Tibial nerve (tissue), 4 donors: Measurements from ENCODE around the gene NFIB. TPM values are rescaled to one million over a fixed set of nuclear protein-coding genes. Genes with fewer than 3 reads are reported as not detected.

Experiments
- DNase-seq, 2 donors: peaks; one replicate each; pipeline ENCODE4 v3.0.0-alpha.2; 2019; ENCODE audit warnings: low spot score in 2 of 2
- H3K27ac ChIP-seq, 4 donors: fragments of 200-600 bp; sonication (generic) in 3 of 4; one replicate each; pipeline ENCODE4 v1.5.1; 2017 to 2019; ENCODE audit warnings: mild to moderate bottlenecking in 1 of 4
- H3K27me3 ChIP-seq, 2 donors: fragments of 200-600 bp; sonication (generic) in 1 of 2; one replicate each; pipeline versions ENCODE4 v1.5.1 to v1.6.0; 2017 to 2019
- H3K36me3 ChIP-seq, 3 donors: fragments of 200-600 bp; sonication (generic); one replicate each; pipeline ENCODE4 v1.5.1; 2018 to 2019
- H3K4me1 ChIP-seq, 4 donors: fragments of 200-600 bp; sonication (generic) in 3 of 4; one replicate each; pipeline ENCODE4 v1.5.1; 2017 to 2019
- H3K4me3 ChIP-seq, 4 donors: fragments of 200-600 bp; sonication (generic) in 3 of 4; one replicate each; pipeline ENCODE4 v1.5.1; 2017 to 2019; ENCODE audit warnings: mild to moderate bottlenecking in 1 of 4, moderate library complexity in 1 of 4
- H3K9me3 ChIP-seq, 4 donors: fragments of 200-600 bp; sonication (generic) in 3 of 4; one replicate each; pipeline ENCODE4 v1.5.1; 2017 to 2019
- EP300 ChIP-seq, 2 donors: sonication (generic); formaldehyde crosslinking; IDR thresholded peaks; one replicate each; pipeline ENCODE4 v1.6.1; 2017; ENCODE audit warnings: antibody characterized with exemption in 2 of 2, mild to moderate bottlenecking in 1 of 2
- POLR2A ChIP-seq, 2 donors: fragments of 450-650 bp; IDR thresholded peaks; one replicate each; pipeline ENCODE4 v1.6.1; 2017; ENCODE audit warnings: antibody characterized with exemption in 2 of 2, mild to moderate bottlenecking in 2 of 2, moderate library complexity in 2 of 2
- WGBS, 2 donors: methylation state at CpG; one replicate each; pipeline ENCODE4 v1.1.5; 2018; 5-methylcytosine and 5-hydroxymethylcytosine counted together
- total RNA-seq, 4 donors: library from RNA; depleted of rRNA; stranded (reverse); fragments of >200 nt; gene quantifications; one replicate each; pipeline ENCODE4 v1.1.0, GENCODE V29; 2016
- TF ChIP-seq, protein P1 (sequence below), 5 experiments: fragments of 200-600 bp in 3 of 5; fragments of 450-650 bp in 2 of 5; sonication (generic) in 3 of 5; IDR thresholded peaks; one replicate each; pipeline ENCODE4 v1.5.1; 2016 to 2019; ENCODE audit warnings: antibody characterized with exemption in 5 of 5, mild to moderate bottlenecking in 3 of 5, moderate library complexity in 2 of 5

The NFIB gene
- total RNA-seq, 4 donors from 2014 or later = 52.1 to 125 (median 78.1) TPM

DNA sequence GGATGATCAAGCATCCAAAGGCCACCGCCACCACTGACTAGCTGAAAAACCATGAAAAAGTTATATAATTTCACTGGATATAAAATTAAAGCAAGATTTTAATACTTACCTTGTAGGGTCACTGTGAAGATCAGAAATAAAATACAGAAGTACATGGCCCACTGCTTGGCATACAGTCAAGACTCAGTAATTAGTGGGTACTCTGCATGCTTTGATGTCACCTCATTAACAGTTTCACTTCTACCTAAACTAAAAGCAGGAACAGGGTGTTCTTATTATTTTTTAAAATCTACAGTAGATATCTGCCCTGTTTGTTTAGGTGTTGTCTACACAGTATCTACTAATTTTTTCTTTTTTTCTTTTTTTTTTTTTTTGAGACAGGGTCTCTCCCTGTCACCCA, 66.4 kb downstream of the NFIB start:
- DNase-seq = no peak
- Histone ChIP-seq H3K27ac (no peak overlapping the region), H3K36me3 (peaks cover 0 to 3% (median 0%) of the 10 kb centered on the region in 3 donors), H3K9me3 (no peaks in the 10 kb centered on the region), H3K4me1 (peaks cover 0 to 62% (median 14%) of the 10 kb centered on the region in 4 donors), H3K4me3 (no peak overlapping the region), H3K27me3 (no peaks in the 10 kb centered on the region)
- 96 to 100% methylated on average over 1 of the region's 1 CpG for WGBS, 2 donors
- TF ChIP-seq EP300 (IDR thresholded peaks at IDR 0.05) (no peak), POLR2A (IDR thresholded peaks at IDR 0.05) (no peak)
- TF ChIP-seq, protein P1, sequence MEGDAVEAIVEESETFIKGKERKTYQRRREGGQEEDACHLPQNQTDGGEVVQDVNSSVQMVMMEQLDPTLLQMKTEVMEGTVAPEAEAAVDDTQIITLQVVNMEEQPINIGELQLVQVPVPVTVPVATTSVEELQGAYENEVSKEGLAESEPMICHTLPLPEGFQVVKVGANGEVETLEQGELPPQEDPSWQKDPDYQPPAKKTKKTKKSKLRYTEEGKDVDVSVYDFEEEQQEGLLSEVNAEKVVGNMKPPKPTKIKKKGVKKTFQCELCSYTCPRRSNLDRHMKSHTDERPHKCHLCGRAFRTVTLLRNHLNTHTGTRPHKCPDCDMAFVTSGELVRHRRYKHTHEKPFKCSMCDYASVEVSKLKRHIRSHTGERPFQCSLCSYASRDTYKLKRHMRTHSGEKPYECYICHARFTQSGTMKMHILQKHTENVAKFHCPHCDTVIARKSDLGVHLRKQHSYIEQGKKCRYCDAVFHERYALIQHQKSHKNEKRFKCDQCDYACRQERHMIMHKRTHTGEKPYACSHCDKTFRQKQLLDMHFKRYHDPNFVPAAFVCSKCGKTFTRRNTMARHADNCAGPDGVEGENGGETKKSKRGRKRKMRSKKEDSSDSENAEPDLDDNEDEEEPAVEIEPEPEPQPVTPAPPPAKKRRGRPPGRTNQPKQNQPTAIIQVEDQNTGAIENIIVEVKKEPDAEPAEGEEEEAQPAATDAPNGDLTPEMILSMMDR (IDR thresholded peaks at IDR 0.05) = no peak

DNA sequence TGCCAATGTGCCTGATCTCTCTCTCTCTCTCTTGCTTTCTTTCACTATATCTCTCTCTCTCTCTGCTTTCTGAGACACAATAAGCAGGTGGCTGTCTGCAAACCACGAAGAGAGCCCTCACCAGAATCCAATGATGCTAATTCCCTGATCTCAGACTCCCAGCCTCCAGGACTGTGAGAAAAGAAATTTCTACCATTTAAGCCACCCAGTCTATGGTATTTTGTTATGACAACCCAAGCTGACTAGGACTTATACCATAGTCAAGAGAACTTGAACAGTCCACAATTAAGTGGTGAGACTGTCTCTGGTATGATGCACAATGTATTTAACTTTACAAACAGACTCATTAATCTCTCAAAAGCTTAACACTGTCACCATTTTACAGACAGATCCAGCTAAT, 67.0 kb downstream of the NFIB start:
- no peak for DNase-seq
- no peaks in the 10 kb centered on the region for H3K27me3 ChIP-seq
- H3K9me3 ChIP-seq = no peaks in the 10 kb centered on the region
- 54% methylated on average over 1 of the region's 1 CpG for WGBS, 2 donors
- TF ChIP-seq POLR2A (IDR thresholded peaks at IDR 0.05) (no peak), EP300 (IDR thresholded peaks at IDR 0.05) (no peak)
- TF ChIP-seq, protein P1 (IDR thresholded peaks at IDR 0.05) = no peak
- H3K4me1 ChIP-seq = peaks cover 0 to 62% (median 12%) of the 10 kb centered on the region in 4 donors
- peaks cover 0 to 3% (median 0%) of the 10 kb centered on the region in 3 donors for H3K36me3 ChIP-seq
- H3K4me3 ChIP-seq = no peak overlapping the region
- H3K27ac ChIP-seq = no peak overlapping the region

DNA sequence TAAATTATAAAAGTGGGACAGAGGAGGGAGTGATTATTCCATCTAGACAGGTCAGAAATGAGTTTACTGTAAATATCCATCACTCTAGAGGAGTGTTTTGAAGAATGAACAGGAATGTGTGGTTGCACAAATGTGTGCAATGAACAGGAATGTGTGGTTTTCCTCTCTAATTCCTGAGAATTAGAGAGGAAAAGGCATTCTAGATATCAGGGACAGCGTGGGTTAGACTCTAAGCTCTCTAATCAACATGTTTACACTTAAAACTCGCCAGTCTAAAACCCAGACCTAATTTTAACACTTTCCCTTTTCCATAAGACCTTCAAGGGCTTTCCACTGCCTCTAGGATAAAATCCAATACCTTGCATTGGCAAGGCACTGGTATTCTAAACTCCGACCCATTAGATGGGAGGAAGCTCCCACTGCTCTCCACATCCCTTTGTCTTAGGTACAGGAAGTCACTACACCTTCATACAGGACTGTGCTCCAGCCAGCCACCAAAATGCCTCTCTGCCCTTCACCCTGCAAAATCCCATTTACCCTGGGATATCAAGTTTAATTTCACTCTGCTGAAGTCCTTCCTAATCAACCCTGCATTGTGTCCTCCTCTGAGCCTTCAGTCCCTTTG, 67.9 kb downstream of the NFIB start:
- Histone ChIP-seq H3K4me3 (no peak overlapping the region), H3K9me3 (no peaks in the 10 kb centered on the region), H3K4me1 (peaks cover 0 to 62% (median 6%) of the 10 kb centered on the region in 4 donors), H3K27me3 (no peaks in the 10 kb centered on the region), H3K27ac (no peak overlapping the region), H3K36me3 (peaks cover 0 to 3% (median 0%) of the 10 kb centered on the region in 3 donors)
- TF ChIP-seq, protein P1 (IDR thresholded peaks at IDR 0.05) = no peak
- no peak for TF ChIP-seq EP300 (IDR thresholded peaks at IDR 0.05)
- WGBS, 2 donors = 91 to 92% methylated on average over 3 of the region's 3 CpGs
- DNase-seq = no peak

DNA sequence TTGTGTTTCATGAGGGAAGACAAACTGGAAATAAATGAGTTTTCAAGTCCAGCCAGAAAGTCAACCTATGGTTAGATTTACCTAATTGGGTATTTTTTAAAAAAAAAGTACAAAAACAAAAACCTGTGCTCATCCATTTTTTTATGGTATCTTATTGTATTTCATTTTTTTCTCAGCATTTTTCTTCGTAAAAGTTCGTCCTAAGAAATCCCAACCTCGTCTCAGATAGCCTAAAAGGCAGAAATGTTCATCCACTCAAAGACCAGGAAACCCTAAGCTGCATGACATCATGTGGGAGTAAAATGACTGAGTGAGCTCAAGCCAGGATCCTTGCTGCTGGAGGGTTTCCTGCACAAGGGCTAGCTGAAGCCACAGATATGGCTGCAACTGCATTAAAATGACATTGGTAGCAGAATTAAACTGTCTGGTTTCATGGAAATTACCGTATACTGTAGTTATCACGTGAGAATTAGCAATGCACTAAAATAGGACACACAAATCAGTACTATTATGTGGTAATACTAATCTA, 70.4 kb downstream of the NFIB start:
- Histone ChIP-seq H3K4me3 (no peak overlapping the region), H3K4me1 (peaks cover 0 to 61% (median 0%) of the 10 kb centered on the region in 4 donors), H3K9me3 (no peaks in the 10 kb centered on the region), H3K36me3 (peaks cover 0 to 3% (median 0%) of the 10 kb centered on the region in 3 donors), H3K27me3 (no peaks in the 10 kb centered on the region), H3K27ac (no peak overlapping the region)
- TF ChIP-seq, protein P1 (IDR thresholded peaks at IDR 0.05) = no peak
- TF ChIP-seq EP300 (IDR thresholded peaks at IDR 0.05) (no peak), POLR2A (IDR thresholded peaks at IDR 0.05) (no peak)
- WGBS, 2 donors = 80 to 88% methylated on average over 5 of the region's 5 CpGs
- no peak for DNase-seq

DNA sequence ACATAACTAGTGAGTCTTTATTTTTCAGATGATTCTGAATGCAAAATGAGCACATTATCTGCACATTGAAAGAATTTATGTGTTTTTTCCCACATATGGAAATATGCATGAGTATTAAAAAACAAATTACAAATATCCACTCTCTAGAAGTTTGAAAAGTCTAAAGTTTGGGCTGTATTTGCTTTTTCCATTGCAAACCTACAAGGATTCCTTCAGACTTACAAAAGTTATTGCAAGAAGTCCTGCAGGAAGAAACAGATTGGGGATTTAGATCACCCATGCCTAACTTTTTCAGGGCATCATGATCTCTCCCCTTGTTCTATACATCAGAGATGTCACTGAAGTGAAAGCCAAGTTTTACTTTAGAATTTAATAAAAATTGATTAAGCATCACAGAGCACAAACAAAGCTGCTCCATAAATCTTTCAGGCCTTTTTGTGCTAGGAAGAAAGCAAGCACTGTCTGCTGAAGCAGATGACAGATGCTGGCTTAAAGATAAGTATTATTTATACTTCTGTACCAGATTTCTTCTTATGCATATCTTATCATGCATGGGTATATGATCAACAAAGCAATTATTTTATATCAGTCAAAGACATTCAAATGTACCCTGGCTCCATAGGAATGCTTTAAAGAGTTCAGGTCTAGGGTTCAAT, 71.7 kb downstream of the NFIB start:
- TF ChIP-seq, protein P1 (IDR thresholded peaks at IDR 0.05) = no peak
- TF ChIP-seq EP300 (IDR thresholded peaks at IDR 0.05) (no peak), POLR2A (IDR thresholded peaks at IDR 0.05) (no peak)
- no peak for DNase-seq
- H3K9me3 ChIP-seq = no peaks in the 10 kb centered on the region
- no peaks in the 10 kb centered on the region for H3K36me3 ChIP-seq
- peaks cover 0 to 70% (median 0%) of the 10 kb centered on the region in 4 donors for H3K4me1 ChIP-seq
- H3K27me3 ChIP-seq = no peaks in the 10 kb centered on the region
- no peak overlapping the region for H3K27ac ChIP-seq
- no peak overlapping the region for H3K4me3 ChIP-seq
